ENCODE measurements around the gene MED8.

DNA sequence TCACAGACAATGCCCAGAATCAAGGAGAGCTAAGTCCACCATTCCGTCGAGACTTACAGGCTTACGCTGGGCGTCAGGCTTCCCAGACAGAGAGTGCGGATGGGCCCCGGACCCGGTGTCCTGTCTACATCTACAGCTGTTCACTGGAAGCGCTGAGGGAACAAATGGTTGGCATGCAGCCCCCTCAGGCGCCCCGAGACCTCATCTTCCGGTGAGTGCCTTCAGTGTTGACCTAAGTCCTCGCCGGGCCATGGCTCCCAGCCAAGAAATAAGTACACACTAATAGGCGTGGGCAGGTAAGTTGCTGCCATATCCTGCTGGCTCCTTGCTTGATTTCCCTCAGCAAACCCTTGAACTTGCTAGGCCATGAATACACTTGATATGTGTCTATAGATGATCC lies 37.9 kb upstream of the MED8 start:
- TF ChIP-seq ZNF274 (IDR thresholded peaks at IDR 0.05; ENCODE audit: low read depth, low read length) = no peak
- TF ChIP-seq YY1 (IDR thresholded peaks at IDR 0.05; ENCODE audit: insufficient read depth, insufficient read length) = no peak
